Measurements from ENCODE around the gene FGF3. TPM values are rescaled to one million over a fixed set of nuclear protein-coding genes. Genes with fewer than 3 reads are reported as not detected.

FGF3 gene
- polyA plus RNA-seq, 3 donors, result 0.10 TPM; not detected in 2

GRCh38 chr11:69804769-69805508 lies 14.3 kb downstream of the FGF3 start:
- DNase-seq, result no peak

- no peak for DNase-seq
Observed at GRCh38 chr11:69803604-69804218, 15.5 kb downstream of the FGF3 start.

- DNase-seq, result no peak
Observed at GRCh38 chr11:69803022-69803421, 16.2 kb downstream of the FGF3 start.

- no peak for DNase-seq
Observed at GRCh38 chr11:69802590-69802989, 16.6 kb downstream of the FGF3 start.

- DNase-seq, result no peak
Observed at GRCh38 chr11:69801513-69802335, 17.5 kb downstream of the FGF3 start.

GRCh38 chr11:69800278-69800677 lies 18.9 kb downstream of the FGF3 start:
- no peak for DNase-seq

GRCh38 chr11:69799582-69799981 lies 19.6 kb downstream of the FGF3 start:
- DNase-seq, result no peak

GRCh38 chr11:69799097-69799496 lies 20.1 kb downstream of the FGF3 start:
- no peak for DNase-seq

GRCh38 chr11:69797737-69798528 lies 21.3 kb downstream of the FGF3 start:
- no peak for DNase-seq

- DNase-seq, result no peak
Observed at GRCh38 chr11:69797156-69797555, 22.1 kb downstream of the FGF3 start.

GRCh38 chr11:69796063-69796462 lies 23.2 kb downstream of the FGF3 start:
- no peak for DNase-seq

GRCh38 chr11:69791276-69792180 lies 27.7 kb downstream of the FGF3 start:
- DNase-seq, result no peak

GRCh38 chr11:69788956-69789355 lies 30.3 kb downstream of the FGF3 start:
- DNase-seq, result no peak

GRCh38 chr11:69787906-69788305 lies 31.3 kb downstream of the FGF3 start:
- no peak for DNase-seq

- DNase-seq, result no peak
Observed at GRCh38 chr11:69787457-69787856, 31.8 kb downstream of the FGF3 start.

GRCh38 chr11:69781241-69781640 lies 38.0 kb downstream of the FGF3 start:
- no peak for DNase-seq

GRCh38 chr11:69778373-69778772 lies 40.8 kb downstream of the FGF3 start:
- DNase-seq, result no peak

GRCh38 chr11:69775163-69775755 lies 44.0 kb downstream of the FGF3 start, which contains the start of gene FGF4:
FGF4 (minus strand) TSS chr11:69775341; CDS start chr11:69775084, 257 bp downstream.
- no peak for DNase-seq

GRCh38 chr11:69774354-69775162 lies 44.7 kb downstream of the FGF3 start:
- no peak for DNase-seq
